MM.1S (cell line): Measurements from ENCODE around the gene PCGF3.

Source experiments
- DNase-seq: peaks from one replicate; pipeline ENCODE4 v3.0.0-alpha.2; 2015
- H2AFZ ChIP-seq: fragments of 300-600 bp; sonication (generic); 2 replicates; pipeline ENCODE4 v1.6.0; 2016; ENCODE audit warnings: antibody characterized with exemption, low read length
- H3F3A ChIP-seq: fragments of 300-600 bp; sonication (generic); 2 replicates; pipeline ENCODE4 v1.6.1; 2016; ENCODE audit warnings: mild to moderate bottlenecking, antibody characterized with exemption, low read length, moderate library complexity, mixed read lengths; ENCODE audit not compliant: insufficient read depth
- H3K27ac ChIP-seq: fragments of 300-600 bp; sonication (generic); 2 replicates; pipeline ENCODE4 v1.5.1; 2016; ENCODE audit warnings: mild to moderate bottlenecking, low read length
- H3K27me3 ChIP-seq: fragments of 300-600 bp; sonication (generic); replicated peaks from 2 replicates; pipeline ENCODE4 v1.6.0; 2016; ENCODE audit warnings: low read length; ENCODE audit not compliant: insufficient read depth
- H3K36me3 ChIP-seq: fragments of 300-600 bp; sonication (generic); replicated peaks from 2 replicates; pipeline ENCODE4 v1.6.1; 2016; ENCODE audit warnings: mild to moderate bottlenecking, low read length, mixed read lengths; ENCODE audit not compliant: insufficient read depth
- H3K4me1 ChIP-seq: fragments of 300-600 bp; sonication (generic); 2 replicates; pipeline ENCODE4 v1.6.1; 2016; ENCODE audit warnings: low read length, mixed read lengths
- H3K4me2 ChIP-seq: fragments of 300-600 bp; sonication (generic); 2 replicates; pipeline ENCODE4 v1.6.0; 2016; ENCODE audit warnings: low read depth, low read length
- H3K4me3 ChIP-seq: fragments of 300-600 bp; sonication (generic); 2 replicates; pipeline ENCODE4 v1.5.1; 2016; ENCODE audit warnings: low read length, mixed read lengths
- H3K79me2 ChIP-seq: fragments of 300-600 bp; sonication (generic); 2 replicates; pipeline ENCODE4 v1.6.1; 2016; ENCODE audit warnings: mixed run types, low read length, mixed read lengths
- H3K9ac ChIP-seq: fragments of 300-600 bp; sonication (generic); 2 replicates; pipeline ENCODE4 v1.6.1; 2016; ENCODE audit warnings: low read length, mixed read lengths
- H3K9me2 ChIP-seq: fragments of 300-600 bp; sonication (generic); replicated peaks from 2 replicates; pipeline ENCODE4 v1.6.1; 2016; ENCODE audit warnings: mild to moderate bottlenecking, low read length, mixed read lengths; ENCODE audit not compliant: insufficient read depth
- H3K9me3 ChIP-seq: fragments of 300-600 bp; sonication (generic); replicated peaks from 2 replicates; pipeline ENCODE4 v1.6.1; 2016; ENCODE audit warnings: mild to moderate bottlenecking, low read length, mixed read lengths; ENCODE audit not compliant: insufficient read depth
- H4K20me1 ChIP-seq: fragments of 300-600 bp; sonication (generic); 2 replicates; pipeline ENCODE4 v1.6.1; 2016; ENCODE audit warnings: mild to moderate bottlenecking, low read length, moderate library complexity, mixed read lengths; ENCODE audit not compliant: insufficient read depth
- CTCF ChIP-seq: fragments of 300-600 bp; sonication (generic); IDR thresholded peaks from 2 replicates; pipeline ENCODE4 v1.5.1; 2016; ENCODE audit warnings: antibody characterized with exemption, low read length, mixed read lengths
- EZH2 ChIP-seq: fragments of 300-600 bp; sonication (generic); optimal IDR thresholded peaks from 2 replicates; pipeline ENCODE3; 2017; ENCODE audit warnings: low read depth, mild to moderate bottlenecking, antibody characterized with exemption, low read length, mixed read lengths
- EZH2phosphoT487 ChIP-seq: fragments of 300-600 bp; sonication (generic); IDR thresholded peaks from 2 replicates; pipeline ENCODE4 v1.6.1; 2018; ENCODE audit warnings: antibody characterized with exemption, low read length

The PCGF3 gene

GRCh38 chr4:787561-787981, 81.9 kb downstream of the PCGF3 start:
- Histone ChIP-seq H3K9me3 (no peaks in the 10 kb centered on the region), H4K20me1 (no peaks in the 10 kb centered on the region), H3K27ac (no peak overlapping the region), H2AFZ (no peak overlapping the region), H3K4me1 (no peaks in the 10 kb centered on the region), H3K79me2 (no peaks in the 10 kb centered on the region), H3K9ac (no peak overlapping the region), H3K27me3 (no peaks in the 10 kb centered on the region), H3K4me3 (no peak overlapping the region), H3K36me3 (no peaks in the 10 kb centered on the region), H3F3A (no peaks in the 10 kb centered on the region), H3K4me2 (no peak overlapping the region), H3K9me2 (no peaks in the 10 kb centered on the region)
- no peak for DNase-seq
- no peak for TF ChIP-seq EZH2phosphoT487
- TF ChIP-seq CTCF, result no peak
- no peak for TF ChIP-seq EZH2

DNA sequence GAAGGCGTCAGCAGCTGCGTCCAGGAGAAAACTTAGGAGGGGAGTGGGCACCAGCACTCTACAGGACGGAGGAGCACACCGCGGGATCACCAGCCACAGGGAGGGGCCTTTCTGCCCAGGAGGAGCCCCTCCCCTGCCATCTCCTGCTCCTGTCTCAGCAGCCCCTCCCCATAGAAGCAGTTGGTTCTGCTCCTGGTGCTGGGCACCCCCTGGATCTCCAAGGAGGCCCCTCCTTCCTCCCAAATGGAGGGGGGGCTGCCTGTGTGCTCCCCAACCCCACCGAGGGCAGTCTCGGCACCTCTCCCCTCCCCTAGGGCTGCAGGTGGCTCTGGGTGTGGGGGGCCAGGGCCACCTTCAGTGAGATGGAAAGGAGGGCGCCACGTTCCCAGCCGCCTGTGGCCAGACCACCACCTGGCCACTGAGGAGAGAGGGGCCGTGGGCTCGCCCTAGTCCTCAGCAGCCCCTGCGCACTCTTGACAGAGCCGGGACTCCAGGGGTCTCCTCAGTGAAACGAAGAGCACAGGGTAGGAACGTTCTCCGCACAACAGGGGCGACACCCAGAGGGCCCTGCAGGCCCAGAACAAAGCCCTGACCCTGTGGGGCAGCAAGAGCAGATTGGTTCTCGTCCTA, 82.5 kb downstream of the PCGF3 start:
- Histone ChIP-seq H2AFZ (no peak overlapping the region), H3K9me2 (no peaks in the 10 kb centered on the region), H3F3A (no peaks in the 10 kb centered on the region), H3K4me3 (no peak overlapping the region), H3K27ac (no peak overlapping the region), H3K79me2 (no peaks in the 10 kb centered on the region), H4K20me1 (no peaks in the 10 kb centered on the region), H3K9ac (no peak overlapping the region), H3K4me2 (no peak overlapping the region), H3K9me3 (no peaks in the 10 kb centered on the region), H3K4me1 (no peaks in the 10 kb centered on the region), H3K27me3 (no peaks in the 10 kb centered on the region), H3K36me3 (no peaks in the 10 kb centered on the region)
- TF ChIP-seq EZH2phosphoT487, result no peak
- TF ChIP-seq CTCF, result no peak
- no peak for TF ChIP-seq EZH2
- DNase-seq, result no peak

GRCh38 chr4:788636-789297, 83.1 kb downstream of the PCGF3 start:
- Histone ChIP-seq H2AFZ (no peak overlapping the region), H3K27me3 (no peaks in the 10 kb centered on the region), H3K9me3 (no peaks in the 10 kb centered on the region), H3K36me3 (no peaks in the 10 kb centered on the region), H3K4me3 (no peak overlapping the region), H4K20me1 (no peaks in the 10 kb centered on the region), H3K9ac (no peak overlapping the region), H3K4me2 (no peak overlapping the region), H3K4me1 (no peaks in the 10 kb centered on the region), H3K27ac (no peak overlapping the region), H3K9me2 (no peaks in the 10 kb centered on the region), H3K79me2 (no peaks in the 10 kb centered on the region), H3F3A (no peaks in the 10 kb centered on the region)
- TF ChIP-seq EZH2 (no peak), EZH2phosphoT487 (no peak), CTCF (no peak)
- DNase-seq, result no peak
